NOMO-1 treated with dmso at 0.1 percent for 144 hours (cell line): ENCODE measurements around the gene KCNMB1.
"Not testable (repeated sequence)": the region's sequence is repeated elsewhere in the genome, so short reads cannot be mapped to it uniquely, and the experiment has no call there.

Experiments used
- DNase-seq: peaks from one replicate; lab custom pipeline; 2025; ENCODE audit not compliant: unreplicated experiment; lab: John Stamatoyannopoulos, UW

Gene KCNMB1

DNA sequence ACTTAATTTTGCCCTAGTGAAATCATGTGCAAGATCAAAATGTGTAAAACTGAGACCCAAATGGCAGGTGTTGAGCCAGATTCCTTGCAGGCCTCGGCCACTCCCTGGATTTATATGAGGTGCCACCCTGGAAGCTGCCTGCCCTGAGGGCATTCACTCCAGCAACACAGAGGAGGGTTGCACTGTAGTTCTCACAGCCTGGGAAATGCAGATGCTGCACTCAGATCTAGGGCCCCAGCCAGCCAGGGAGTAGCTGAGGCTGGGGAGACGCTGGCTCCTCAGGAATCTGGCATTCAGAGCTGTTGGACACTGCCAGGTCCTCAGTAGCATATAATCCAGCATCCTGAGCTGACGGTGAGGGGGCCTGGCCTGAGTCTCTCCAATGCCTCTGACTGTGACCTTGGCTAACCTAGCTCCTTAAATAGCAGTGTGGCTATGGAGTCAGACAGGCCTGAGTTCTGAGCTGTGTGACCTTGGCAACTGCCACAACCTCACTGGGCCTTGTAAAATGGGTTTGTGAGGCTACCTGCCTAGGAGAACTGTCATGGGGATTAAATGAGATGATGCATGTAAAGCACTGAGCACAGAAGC, 8.7 kb downstream of the KCNMB1 start:
- no peak for DNase-seq

DNA sequence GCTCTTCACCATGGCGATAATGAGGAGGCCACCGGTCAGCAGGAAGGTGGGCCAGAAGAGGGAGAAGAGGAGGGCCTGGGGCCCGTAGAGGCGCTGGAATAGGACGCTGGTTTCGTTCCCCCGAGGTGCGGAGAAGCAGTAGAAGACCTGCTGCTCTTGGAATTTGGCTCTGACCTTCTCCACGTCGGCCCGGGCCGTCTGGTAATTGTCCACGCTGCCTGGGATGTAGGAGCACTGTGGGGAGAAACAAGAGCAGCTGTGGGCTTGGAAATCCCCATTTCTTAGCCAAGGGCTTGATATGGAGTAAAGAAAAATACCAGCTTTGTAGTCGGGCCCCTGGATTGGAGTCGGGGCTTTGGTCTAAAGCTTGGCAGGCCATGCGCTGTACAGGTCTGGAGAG, 10.4 kb downstream of the KCNMB1 start:
- DNase-seq, result no peak

DNA sequence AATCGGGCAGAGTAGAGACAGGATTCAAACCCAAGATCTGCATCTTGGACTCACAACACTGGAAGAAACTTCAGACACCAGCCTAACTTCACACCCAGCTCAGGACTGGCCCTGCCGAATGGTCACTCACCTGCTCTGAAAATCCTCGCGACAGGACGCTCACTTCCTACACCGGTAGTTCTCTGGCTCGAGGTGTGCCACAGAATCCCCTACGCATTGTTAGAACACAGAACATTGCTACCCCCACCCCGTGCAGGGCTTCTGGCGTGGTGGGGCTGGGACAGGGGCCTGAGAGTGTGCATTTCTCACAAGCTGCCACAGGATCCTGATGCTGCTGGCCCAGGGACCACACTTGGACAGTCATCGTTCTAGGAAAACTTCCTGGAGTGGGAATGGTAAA, 12.1 kb downstream of the KCNMB1 start:
- no peak for DNase-seq

DNA sequence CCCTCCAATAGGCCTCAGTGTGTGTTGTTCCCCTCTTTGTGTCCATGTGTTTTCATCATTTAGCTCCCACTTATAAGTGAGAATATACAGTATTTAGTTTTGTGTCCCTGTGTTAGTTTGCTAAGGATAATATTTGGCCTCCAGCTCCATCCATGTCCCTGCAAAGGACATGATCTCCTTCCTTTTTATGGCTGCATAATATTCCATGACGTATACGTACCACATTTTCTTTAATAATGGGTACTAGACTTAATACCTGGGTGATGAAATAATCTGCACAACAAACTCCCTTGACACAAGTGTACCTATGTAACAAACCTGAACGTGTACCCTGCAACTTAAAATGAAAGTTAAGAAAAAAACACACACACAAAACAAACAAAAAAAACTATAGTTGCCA, 12.6 kb downstream of the KCNMB1 start:
- not testable (repeated sequence) for DNase-seq

DNA sequence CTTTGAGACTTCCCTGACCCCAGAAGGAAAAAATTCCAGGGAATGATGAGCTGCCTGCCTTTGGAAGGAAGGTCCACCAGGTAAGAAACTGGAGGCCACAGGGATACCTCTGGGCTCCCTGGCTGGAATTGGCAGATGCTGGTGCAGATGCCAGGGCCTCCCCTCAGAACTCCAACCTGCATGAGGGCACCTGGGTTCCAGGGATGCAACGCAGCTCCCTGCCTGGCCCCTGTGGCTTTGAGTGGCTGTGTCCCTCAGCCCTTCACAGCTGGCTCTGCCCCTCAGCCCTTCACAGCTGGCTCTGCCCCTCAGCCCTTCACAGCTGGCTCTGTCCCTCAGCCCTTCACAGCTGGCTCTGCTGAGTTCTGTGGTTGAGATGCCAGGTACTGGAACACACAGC, 13.9 kb downstream of the KCNMB1 start:
- DNase-seq, result no peak

DNA sequence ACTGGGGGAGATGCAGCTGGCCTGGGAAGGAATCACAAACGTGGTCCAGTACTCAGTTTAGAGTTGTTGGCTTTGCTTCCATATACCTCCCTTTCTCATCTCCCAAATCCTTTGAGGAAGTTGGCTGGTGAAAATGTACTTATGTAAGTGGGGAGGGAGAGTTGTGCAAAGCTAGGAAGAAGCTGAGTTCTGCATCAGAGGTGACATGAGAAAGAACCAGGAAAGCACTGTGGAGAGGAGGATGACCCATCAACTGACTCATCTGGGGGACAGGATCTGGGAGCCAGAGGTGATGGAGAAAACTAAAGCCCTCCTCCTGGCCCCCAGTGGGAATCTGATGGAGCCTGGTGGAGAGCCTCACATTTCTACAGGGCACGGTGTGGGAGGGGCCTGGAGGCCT, 16.2 kb downstream of the KCNMB1 start:
- DNase-seq, result no peak

DNA sequence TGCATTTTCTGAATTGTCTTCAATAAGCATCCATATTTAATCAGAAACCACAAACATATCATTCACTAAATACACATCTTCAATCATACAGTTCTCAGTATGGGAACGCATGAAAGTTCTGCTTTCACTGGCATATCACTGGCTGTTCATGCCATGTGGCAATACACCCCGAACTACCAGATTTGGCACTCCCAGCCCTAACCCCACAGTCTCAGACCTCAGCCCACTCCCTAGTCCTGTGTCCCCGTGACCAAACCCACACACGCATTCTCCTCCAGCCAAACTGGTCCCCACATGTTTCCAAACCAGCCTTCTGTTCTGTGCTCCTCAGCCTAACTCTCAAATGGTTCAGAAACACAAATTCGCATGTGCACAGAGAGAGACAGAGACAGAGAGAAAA, 20.6 kb downstream of the KCNMB1 start:
- no peak for DNase-seq

DNA sequence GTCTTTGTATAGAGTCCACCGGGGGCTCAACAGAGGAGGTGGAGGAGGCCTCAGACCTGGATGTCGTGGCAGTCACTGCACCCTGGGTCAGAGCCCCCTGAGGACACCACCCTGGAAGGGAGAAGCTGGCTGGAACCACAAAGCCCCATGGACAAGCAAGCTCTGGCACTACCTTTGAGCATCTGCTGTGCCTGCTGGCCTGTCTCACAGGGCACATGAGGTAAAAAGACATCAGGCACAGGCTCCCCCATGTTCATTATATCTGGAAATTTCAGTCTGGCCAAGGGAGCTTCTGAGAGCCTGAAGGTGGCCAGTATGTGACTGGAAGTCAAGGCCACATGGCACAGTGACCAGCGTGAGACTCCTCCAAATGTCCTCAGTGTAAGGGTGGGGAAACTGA, 22.9 kb downstream of the KCNMB1 start:
- DNase-seq, result no peak

DNA sequence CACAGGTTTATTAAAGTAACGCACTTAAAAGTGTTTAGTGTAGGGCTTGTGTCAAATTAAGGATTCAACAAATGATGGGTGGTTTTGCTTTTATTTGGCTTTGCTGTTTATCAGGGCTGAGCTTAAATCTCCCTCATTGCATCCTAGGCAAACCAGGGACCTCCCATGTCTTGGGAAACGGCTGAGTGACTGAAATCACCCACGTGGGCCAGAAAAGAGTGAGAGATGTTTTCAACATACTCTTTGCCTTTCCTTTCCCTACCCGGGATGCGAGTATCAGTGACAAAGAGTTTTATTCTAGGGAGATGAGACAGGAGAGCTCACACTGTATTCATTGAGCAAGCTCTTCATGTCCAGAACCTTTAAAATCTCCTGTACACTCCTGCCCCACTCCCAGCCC, 23.3 kb downstream of the KCNMB1 start:
- no peak for DNase-seq

DNA sequence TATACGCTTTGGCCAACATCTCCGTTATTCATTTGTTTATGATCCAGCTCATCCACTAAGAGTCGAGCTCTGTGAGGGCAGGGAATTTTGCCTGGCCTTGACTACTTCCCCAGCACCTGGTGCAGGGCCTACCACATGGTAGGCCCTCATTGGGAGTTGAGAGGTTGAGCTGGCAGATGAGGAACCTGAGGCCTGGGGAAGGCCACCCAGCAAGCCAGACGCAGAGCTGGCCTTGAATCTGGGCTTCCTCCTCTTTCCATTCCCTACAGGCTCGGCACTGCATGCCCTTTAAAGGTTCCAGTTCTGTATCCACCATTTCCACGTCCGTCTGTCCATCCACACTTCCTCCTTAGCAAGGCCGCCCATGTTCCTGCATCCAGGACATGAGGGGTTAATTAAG, 24.2 kb downstream of the KCNMB1 start:
- no peak for DNase-seq

DNA sequence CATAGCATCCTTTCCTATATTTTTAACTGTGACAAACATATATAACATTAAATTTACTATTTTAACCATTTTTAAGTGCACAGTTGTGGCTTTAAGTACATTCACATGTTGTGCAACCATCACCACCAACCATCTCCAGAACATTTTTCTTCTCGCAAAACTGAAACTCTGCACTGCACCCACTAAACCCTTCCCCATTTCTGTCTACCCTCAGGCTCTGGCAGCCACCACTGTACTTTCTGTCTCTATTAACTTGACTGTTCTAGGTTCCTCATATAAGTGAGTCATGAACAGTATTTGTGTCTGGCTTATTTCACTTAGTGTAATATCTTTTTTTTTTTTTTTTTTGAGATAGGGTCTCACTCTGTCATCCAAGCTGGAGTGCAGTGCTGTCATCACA, 25.5 kb downstream of the KCNMB1 start:
- peak; percentile 95 for DNase-seq

DNA sequence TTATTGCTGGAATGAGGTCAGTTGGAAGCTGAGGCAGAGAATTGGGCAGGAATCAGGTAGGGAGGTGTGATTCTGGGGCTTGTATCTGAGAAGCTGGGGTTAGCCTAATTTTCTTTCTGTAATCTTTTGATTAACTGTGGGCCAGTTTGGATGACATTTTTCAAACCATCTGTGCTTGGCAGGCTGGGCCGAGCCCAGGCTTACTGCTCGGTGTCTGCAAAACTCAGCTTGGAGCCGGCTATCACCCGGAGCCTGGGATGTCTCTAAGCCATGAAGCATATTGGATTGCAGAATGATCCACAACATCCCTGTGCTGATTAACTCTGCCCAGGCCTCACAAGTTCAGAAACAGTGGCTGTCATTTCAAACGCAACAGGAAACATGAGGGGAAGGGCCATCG, 26.5 kb downstream of the KCNMB1 start:
- DNase-seq, result no peak

DNA sequence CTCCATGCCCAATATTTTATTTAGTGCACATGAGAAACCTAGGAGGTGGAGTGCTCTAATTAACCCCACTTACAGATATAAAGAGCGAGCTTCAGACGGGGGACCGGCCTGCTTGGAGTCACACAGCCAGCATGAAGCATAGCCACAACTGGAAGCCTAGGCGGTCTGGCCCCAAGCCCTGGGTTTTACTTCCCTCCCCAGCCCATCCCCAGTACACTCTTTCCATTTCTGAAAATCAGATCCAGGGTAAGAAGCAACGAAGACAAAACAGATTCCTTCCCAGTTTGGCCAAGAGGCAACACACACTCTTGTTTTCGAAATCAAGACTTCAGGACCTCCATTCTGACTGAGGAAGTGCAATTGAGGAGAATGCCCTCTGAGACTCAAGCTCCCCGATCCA, 27.1 kb downstream of the KCNMB1 start:
- DNase-seq, result no peak

DNA sequence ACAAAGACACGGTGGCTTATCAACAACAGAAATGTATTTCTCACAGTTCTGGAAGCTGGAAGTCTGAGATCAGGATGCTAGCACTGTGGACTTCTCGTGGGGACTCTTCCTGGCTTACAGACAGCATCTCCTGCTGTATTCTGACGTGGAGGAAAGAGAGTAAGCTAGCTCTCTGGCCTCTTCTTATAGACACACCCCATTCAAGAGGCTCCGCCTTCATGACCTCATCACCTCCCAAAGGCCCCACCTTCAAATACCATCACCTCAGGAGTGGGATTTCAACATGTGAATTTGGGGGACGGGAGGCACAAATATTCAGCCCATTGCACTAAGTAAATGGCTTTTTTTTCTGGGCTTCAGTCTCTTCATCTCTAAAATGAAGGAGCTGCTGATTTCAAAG, 27.6 kb downstream of the KCNMB1 start:
- DNase-seq, result no peak

DNA sequence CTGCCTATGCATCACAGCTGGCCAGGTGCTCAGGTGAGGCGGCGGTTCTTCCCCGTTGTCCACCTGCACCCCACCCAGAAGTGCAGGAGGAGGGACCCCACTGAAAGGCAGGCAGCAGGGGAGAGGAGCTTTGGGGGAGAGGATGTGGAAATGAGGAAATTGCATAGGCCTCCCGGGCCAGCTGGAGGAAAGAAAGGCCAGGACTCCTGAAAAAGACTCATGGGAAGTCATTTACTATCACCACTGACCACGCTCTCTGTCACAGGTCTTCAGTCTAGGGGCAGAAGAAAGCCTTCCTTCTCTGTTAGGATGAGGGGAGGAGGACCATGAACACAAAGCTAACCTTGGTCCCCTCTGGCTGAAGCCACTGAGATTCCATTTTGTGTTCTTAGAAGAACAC, 28.1 kb downstream of the KCNMB1 start:
- DNase-seq, result no peak

DNA sequence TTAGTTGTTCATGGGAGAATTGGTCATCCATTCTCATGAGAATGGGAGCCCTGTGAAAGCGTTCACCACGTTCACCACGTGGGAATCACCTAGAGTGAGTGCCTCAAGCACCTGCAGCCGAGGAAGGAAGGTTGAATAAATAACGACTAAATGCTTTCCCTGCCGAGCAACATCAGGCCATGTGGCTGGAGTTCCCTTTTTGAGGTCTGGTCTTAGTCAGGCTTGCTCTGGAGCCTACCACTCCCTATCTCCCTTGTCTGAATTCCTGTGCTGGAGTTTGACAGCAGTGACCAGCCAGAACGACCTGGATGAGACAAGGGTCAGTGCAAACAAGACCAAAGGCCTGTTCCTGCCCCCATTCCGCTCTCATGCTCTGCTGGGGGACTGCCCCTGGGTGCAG, 28.5 kb downstream of the KCNMB1 start:
- DNase-seq, result peak; percentile 48

DNA sequence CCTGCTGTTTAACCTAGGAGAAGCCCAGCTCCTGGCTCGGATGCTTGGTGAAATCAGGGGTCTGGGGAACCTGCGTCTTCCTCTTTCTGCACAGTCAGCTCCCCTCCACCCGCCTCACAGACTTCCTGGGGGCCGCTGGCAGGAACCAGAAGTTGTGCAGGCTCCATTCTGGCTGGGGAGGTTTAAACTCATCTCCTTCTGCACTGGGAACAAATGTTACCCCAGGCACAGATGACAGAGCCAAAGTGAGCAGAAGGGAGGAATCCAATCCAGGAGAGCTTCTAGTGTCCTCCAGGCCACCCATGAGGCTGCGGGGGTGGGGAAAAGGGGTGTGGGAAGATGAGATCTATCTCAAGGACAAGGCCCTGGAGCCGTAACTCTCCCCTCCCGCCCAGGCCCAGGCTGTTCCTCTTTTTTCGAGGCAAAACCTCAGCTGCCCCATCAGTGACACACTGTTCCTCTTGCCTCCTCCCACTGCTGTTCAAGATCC, 31.2 kb downstream of the KCNMB1 start:
- DNase-seq, result peak; percentile 72

DNA sequence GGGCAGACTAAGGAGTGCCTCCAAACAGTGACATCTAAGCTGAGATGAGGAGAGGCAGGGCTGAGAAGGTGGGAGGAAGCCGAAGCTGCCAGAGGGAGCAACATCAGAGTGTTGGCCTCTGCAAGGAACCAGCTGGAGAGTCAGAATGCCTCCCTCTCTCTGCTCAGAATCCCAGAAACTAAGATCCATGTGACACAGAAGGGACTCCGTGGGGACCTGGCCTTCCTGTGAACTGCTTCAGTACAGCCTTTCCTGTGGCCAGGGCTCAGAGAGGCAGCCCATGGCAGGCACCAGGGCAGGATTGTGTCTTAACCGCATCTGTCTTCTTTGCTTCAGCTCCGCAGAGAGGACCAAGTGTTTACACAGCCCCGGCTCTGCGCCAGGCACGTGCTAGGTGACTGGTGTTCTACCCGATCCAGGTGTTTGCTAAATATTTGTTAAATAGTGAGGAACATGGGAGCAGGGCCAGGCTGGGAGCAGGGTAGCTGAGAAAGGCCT, 33.5 kb downstream of the KCNMB1 start:
- no peak for DNase-seq

DNA sequence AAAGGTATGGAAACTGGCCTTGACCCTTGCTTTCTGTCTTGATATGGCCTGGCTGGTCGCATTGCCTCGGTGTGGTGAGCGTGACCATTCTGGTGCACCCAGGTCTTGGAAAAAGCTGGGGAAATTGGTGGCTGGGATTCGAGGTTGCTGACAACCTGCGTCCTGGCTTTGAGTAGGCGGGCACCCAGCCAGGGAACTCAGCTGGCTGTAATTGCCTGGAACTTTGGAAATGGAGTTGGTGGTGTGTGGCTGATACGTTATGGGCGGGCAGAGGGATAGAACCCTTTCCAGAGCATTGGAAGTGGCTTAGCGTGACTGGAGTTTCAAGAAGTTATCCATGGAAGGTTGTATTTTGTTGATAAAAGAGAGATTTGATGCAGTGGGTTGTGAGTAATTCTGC, 35.2 kb downstream of the KCNMB1 start:
- no peak for DNase-seq

DNA sequence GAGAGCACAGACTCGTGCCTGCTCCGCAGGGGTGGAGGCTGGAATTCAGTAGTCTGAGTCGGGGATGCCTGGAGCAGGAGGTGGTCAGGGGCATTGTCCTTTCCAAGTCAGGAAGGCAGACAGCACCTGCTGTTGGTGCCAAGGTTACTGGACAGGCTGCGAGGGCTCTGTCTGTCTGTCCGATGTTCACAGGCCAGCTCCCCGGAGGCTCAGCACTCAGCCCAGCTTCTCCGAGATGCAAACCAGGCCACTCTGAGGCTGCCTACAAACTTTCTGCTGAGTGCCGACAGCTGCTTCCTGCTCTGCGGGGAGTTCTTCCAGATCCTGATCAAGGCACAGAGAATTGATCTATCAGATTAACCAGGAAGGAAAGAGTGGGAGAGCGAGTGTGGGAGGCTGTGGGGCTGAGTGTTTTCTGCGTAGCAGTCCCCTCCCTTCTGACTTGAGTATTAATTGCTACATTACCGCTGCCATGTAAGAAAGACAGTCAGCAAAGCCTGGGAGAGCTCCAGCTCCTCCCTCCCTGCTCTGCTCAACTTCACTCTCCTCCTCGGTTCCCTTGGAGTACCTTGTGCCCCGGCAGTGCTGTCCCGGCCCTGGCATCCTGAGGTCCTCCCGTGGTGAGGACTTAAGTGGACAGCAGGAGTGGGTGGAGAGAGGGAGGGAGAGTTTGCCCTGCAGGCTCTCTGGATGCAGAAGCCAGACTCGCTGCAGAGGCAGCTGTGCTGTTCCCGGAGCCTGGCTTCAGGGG, 36.0 kb downstream of the KCNMB1 start:
- DNase-seq, result no peak

DNA sequence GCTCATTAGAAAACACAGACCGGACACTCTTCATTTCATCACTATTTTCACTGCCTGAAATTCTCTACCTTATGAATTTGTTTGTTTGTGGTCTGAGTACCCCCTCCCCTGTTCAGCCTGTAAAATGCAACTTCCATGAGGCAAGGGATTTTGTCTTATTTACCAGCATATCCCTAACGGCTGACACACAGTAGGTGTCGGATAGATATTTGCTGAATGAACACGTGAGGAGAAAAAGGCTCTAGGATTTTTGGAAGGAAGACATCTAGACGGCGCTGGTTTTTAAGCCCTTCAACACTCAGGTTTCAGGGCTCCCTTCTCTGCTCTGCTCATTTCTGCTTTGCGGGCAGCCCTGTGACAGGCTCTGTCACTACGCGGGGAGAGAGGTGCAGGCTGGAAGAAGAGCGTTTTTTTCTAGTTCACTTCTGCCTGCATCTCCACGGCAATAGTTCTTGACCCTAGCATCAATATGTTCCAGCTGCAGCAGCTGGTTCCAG, 41.0 kb downstream of the KCNMB1 start:
- no peak for DNase-seq

DNA sequence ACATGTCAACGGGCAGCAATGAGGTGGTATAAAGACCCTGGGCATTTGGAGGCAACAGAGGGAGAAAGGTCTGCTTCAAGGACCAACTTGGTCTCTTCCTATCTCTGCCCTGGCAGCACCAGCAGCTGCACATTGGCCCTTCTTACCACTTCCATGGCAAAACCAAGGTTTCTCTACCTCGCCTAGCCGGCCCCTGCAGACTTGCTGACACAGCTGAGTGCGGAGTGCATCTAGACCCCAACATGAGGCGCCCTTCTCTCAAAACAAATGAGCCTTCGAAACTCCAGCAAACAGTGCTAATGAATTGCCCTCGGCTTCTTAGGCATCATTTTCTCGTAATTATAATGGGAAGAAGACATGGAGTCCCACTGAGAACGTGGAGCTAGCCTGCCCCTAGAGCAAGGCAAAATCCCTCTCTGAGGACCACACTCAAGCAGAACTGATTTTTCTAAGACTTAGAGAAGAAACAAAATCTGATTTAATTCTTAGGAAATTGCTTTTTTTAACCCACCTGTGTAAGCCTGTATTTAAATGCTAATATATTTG, 42.1 kb downstream of the KCNMB1 start:
- DNase-seq, result no peak
